Spleen (tissue), 11 donors: ENCODE results near the gene SEMA5A. TPM values are rescaled to one million over a fixed set of nuclear protein-coding genes. Genes with fewer than 3 reads are reported as not detected.

ENCODE experiments used
- DNase-seq: peaks from one replicate; pipeline ENCODE4 v3.0.0-alpha.2; 2020
- H3K27ac ChIP-seq, 8 donors: fragments of 200-600 bp; sonication (generic) in 7 of 8; 1 replicate in 4 of 8; 2 replicates in 4 of 8; pipeline versions ENCODE4 v1.5.0 to v1.8.0; 2016 to 2021; ENCODE audit warnings: inconsistent platforms in 4 of 8, mild to moderate bottlenecking in 4 of 8, moderate library complexity in 1 of 8
- H3K27me3 ChIP-seq, 7 donors: fragments of 200-600 bp; sonication (generic) in 6 of 7; replicated peaks in 1 of 7; 1 replicate in 4 of 7; 2 replicates in 3 of 7; pipeline versions ENCODE4 v1.5.0 to v1.8.0; 2016 to 2021; ENCODE audit warnings: inconsistent platforms in 3 of 7, mild to moderate bottlenecking in 1 of 7
- H3K36me3 ChIP-seq, 6 donors: fragments of 200-600 bp; sonication (generic) in 5 of 6; 1 replicate in 4 of 6; 2 replicates in 2 of 6; pipeline versions ENCODE4 v1.5.0 to v1.8.0; 2016 to 2021; ENCODE audit warnings: inconsistent platforms in 2 of 6
- H3K4me1 ChIP-seq, 6 donors: fragments of 200-600 bp; sonication (generic) in 5 of 6; 1 replicate in 3 of 6; 2 replicates in 3 of 6; pipeline versions ENCODE4 v1.5.0 to v1.8.0; 2016 to 2021; ENCODE audit warnings: inconsistent platforms in 3 of 6
- H3K4me3 ChIP-seq, 8 donors: fragments of 200-600 bp; sonication (generic) in 7 of 8; 1 replicate in 4 of 8; 2 replicates in 4 of 8; pipeline versions ENCODE4 v1.5.0 to v1.8.0; 2016 to 2021; ENCODE audit warnings: inconsistent platforms in 4 of 8, mild to moderate bottlenecking in 4 of 8, moderate library complexity in 2 of 8
- H3K9me3 ChIP-seq, 8 donors: fragments of 200-600 bp; sonication (generic) in 7 of 8; 1 replicate in 4 of 8; 2 replicates in 4 of 8; pipeline versions ENCODE4 v1.5.0 to v1.8.0; 2016 to 2021; ENCODE audit warnings: inconsistent platforms in 4 of 8
- POLR2A ChIP-seq, 3 donors: fragments of 450-650 bp; IDR thresholded peaks; one replicate each; pipeline ENCODE4 v1.5.1; 2017; ENCODE audit warnings: antibody characterized with exemption in 3 of 3, mild to moderate bottlenecking in 1 of 3
- POLR2AphosphoS5 ChIP-seq, 3 donors: sonication (generic); formaldehyde crosslinking; IDR thresholded peaks; one replicate each; pipeline ENCODE4 v1.5.1; 2017; ENCODE audit warnings: antibody characterized with exemption in 3 of 3
- WGBS, 5 donors: extraction: QIAGEN DNeasy Blood & Tissue Kit in 3 of 5; methylation state at CpG; one replicate each; pipeline versions ENCODE4 v1.1.5 to v1.1.7; 2013 to 2018; 5-methylcytosine and 5-hydroxymethylcytosine counted together
- intact Hi-C: fragments of 100-400 bp; cut with DNase I; formaldehyde crosslinking; loops from one replicate; pipeline ENCODE4 v1.15.0; 2023; ENCODE audit warnings: low total_unique reads
- polyA plus RNA-seq, 3 donors: library from polyadenylated mRNA; stranded (reverse); fragments of 200-250 nt; gene quantifications; one replicate each; pipeline ENCODE4 v1.2.1, GENCODE V29; 2013
- total RNA-seq, 7 donors: library from RNA; depleted of rRNA in 3 of 7; stranded (reverse); fragments of >200 nt in 3 of 7; fragmentation: NEBNext Ultra II Directional in 4 of 7; extraction: Animal tissue kit (Norgen Biotek cat#: 25700) in 4 of 7; gene quantifications; one replicate each; pipeline versions ENCODE4 v1.1.0 to v1.2.1, GENCODE V29; 2016 to 2021
- TF ChIP-seq, protein P1 (sequence below), 11 experiments: fragments of 200-600 bp in 7 of 11; fragments of 450-650 bp in 4 of 11; sonication (generic) in 4 of 11; IDR thresholded peaks in 8 of 11; conservative IDR thresholded peaks in 3 of 11; 1 replicate in 7 of 11; 2 replicates in 4 of 11; pipeline versions ENCODE4 v1.4.0 to v1.8.0; 2016 to 2021; ENCODE audit warnings: antibody characterized with exemption in 11 of 11, inconsistent platforms in 4 of 11, mild to moderate bottlenecking in 1 of 11
- donor health status: healthy with polysubstance abuse.
- donor health status: DM: no; HTN: no; CAD: no; lungs with moderate emphysema.
- donor health status: DM: no; HTN: no; CAD: no.
- donor health status: Bipolar disorder and iron deficiency.
- donor health status: healthy.
- donor health status: DM: no; HTN: no; CAD: no.
- donor health status: DM: yes; HTN: yes; CAD: no.

Gene SEMA5A
- total and polyA plus RNA-seq, 10 donors = 1.4 to 30.9 (median 13.1) TPM

DNA sequence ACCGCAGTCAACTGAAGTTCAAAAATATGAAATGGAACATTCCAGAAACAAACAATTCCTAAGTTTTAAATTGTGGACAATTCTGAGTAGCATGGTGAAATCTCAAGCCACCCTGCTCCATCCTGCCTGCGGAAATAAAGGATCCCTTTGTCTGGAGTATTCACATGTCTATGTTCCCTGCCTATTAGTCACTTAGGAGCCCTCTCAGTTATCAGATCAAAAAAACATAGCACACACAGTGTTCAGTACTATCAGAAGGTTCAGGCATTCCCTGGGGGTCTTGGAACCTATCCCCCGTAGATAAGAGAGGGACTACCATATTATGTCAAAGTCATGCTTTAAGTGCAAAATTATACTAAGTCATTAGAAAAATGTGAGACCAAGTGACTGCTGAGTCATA, 300.8 kb downstream of the SEMA5A start:
- 83 to 90% (median 86%) methylated on average over 3 of the region's 3 CpGs for WGBS, 5 donors
- H3K36me3 ChIP-seq = no peaks in the 10 kb centered on the region
- intact Hi-C loops = no loop called here
- no peak overlapping the region for H3K4me3 ChIP-seq
- DNase-seq = no peak
- no peaks in the 10 kb centered on the region for H3K27me3 ChIP-seq
- no peak overlapping the region for H3K27ac ChIP-seq
- no peaks in the 10 kb centered on the region for H3K9me3 ChIP-seq
- no peaks in the 10 kb centered on the region for H3K4me1 ChIP-seq
- TF ChIP-seq, protein P1, sequence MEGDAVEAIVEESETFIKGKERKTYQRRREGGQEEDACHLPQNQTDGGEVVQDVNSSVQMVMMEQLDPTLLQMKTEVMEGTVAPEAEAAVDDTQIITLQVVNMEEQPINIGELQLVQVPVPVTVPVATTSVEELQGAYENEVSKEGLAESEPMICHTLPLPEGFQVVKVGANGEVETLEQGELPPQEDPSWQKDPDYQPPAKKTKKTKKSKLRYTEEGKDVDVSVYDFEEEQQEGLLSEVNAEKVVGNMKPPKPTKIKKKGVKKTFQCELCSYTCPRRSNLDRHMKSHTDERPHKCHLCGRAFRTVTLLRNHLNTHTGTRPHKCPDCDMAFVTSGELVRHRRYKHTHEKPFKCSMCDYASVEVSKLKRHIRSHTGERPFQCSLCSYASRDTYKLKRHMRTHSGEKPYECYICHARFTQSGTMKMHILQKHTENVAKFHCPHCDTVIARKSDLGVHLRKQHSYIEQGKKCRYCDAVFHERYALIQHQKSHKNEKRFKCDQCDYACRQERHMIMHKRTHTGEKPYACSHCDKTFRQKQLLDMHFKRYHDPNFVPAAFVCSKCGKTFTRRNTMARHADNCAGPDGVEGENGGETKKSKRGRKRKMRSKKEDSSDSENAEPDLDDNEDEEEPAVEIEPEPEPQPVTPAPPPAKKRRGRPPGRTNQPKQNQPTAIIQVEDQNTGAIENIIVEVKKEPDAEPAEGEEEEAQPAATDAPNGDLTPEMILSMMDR (IDR thresholded peaks at IDR 0.05 in 8 of 11, conservative IDR thresholded peaks at IDR 0.05 in 3 of 11) = no peak
- TF ChIP-seq POLR2A (IDR thresholded peaks at IDR 0.05) (no peak), POLR2AphosphoS5 (IDR thresholded peaks at IDR 0.05) (no peak)

DNA sequence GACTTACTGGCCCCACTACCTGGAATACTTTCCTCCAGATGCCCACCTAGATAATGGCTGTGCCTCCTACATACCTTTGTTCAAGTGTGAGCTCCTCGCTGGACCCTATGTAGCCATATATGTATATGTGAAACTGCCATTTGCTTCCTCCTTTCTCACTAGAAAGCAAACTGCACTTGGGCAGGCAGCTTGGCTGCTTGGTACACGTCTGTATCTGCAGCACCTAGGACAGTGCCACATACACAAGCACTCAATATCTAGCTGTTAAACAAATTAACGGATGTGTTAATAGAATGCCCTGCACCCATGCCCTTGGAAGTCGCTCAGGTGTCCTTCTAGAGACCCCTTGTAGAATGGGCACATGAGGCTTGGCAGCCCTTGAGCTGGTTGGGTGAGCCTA, 301.5 kb downstream of the SEMA5A start:
- Histone ChIP-seq H3K4me3 (no peak overlapping the region), H3K27ac (no peak overlapping the region), H3K4me1 (no peaks in the 10 kb centered on the region), H3K9me3 (no peaks in the 10 kb centered on the region), H3K36me3 (no peaks in the 10 kb centered on the region), H3K27me3 (no peaks in the 10 kb centered on the region)
- intact Hi-C loops = no loop called here
- WGBS, 5 donors = 72 to 82% (median 77%) methylated on average over 4 of the region's 4 CpGs
- DNase-seq = no peak
- TF ChIP-seq, protein P1 (IDR thresholded peaks at IDR 0.05 in 8 of 11, conservative IDR thresholded peaks at IDR 0.05 in 3 of 11) = no peak
- TF ChIP-seq POLR2AphosphoS5 (IDR thresholded peaks at IDR 0.05) (no peak), POLR2A (IDR thresholded peaks at IDR 0.05) (no peak)

DNA sequence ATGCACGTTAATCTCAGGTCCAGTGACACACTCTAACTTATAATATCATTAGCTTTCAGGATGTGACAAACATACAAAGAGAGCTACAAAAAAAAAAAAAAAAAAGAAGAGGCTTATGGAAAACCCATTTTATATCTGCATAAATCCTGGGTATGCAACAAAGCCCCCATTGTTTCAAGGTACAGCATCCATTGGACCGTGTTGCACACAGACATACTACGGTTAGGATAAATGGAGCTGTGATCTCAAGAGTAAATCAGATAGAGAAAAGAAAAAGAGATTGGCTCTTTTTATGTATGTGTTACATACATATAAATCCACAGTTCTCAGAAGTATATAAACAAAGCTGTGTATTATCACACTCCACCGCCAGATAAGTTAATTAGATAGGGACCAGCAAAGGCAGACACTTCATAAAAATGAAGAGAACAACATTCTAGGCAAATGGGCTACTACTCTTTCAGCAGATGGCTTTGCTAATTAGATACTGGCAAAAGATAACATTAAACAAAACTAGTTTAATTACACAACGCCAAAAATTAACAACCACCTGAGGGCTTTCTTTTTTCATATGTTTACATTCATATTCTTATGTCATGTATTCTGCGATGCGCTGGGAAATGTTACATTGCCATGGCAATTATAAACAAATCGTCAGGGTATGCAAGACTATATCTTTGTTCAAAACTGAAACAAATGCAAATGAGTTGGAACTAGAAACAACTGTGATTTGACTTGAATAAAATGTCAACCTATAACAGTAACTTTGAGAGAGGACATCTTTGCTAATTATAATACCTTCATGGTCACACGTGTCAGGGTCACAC, 304.2 kb downstream of the SEMA5A start:
- no peaks in the 10 kb centered on the region for H3K9me3 ChIP-seq
- H3K27me3 ChIP-seq = no peaks in the 10 kb centered on the region
- WGBS, 5 donors = 83 to 92% (median 85%) methylated on average over 9 of the region's 9 CpGs
- H3K4me1 ChIP-seq = no peaks in the 10 kb centered on the region
- TF ChIP-seq POLR2A (IDR thresholded peaks at IDR 0.05) (no peak), POLR2AphosphoS5 (IDR thresholded peaks at IDR 0.05) (no peak)
- TF ChIP-seq, protein P1 (IDR thresholded peaks at IDR 0.05 in 8 of 11, conservative IDR thresholded peaks at IDR 0.05 in 3 of 11) = no peak
- intact Hi-C loops = no loop called here
- no peak for DNase-seq
- no peaks in the 10 kb centered on the region for H3K36me3 ChIP-seq
- no peak overlapping the region for H3K27ac ChIP-seq
- no peak overlapping the region for H3K4me3 ChIP-seq

DNA sequence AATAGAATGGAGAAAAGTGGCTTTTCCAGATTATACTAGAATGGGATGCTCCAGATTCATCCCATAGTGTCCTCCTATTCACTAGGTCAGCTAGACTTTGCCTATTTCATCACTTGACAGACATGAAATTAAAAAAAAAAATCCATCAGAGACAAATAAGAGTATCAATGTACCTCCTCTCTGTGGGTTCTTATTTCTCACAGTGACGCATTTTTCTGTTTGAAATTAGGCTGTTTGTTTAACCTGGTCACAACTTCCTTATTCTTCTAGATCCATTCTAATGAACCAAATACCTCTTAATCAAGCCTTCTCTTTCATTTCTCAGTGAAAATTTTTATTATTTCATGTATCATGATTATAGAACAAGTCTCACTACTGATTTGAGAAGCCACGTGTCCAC, 305.4 kb downstream of the SEMA5A start:
- Histone ChIP-seq H3K4me1 (no peaks in the 10 kb centered on the region), H3K9me3 (no peaks in the 10 kb centered on the region), H3K27me3 (no peaks in the 10 kb centered on the region), H3K36me3 (no peaks in the 10 kb centered on the region), H3K27ac (no peak overlapping the region), H3K4me3 (no peak overlapping the region)
- intact Hi-C loops = no loop called here
- TF ChIP-seq POLR2A (IDR thresholded peaks at IDR 0.05) (no peak), POLR2AphosphoS5 (IDR thresholded peaks at IDR 0.05) (no peak)
- TF ChIP-seq, protein P1 (IDR thresholded peaks at IDR 0.05 in 8 of 11, conservative IDR thresholded peaks at IDR 0.05 in 3 of 11) = no peak
- no peak for DNase-seq
- WGBS, 5 donors = 73 to 83% (median 77%) methylated on average over 2 of the region's 2 CpGs
